A673 (cell line): ENCODE data around the gene MTOR. TPM values are rescaled to one million over a fixed set of nuclear protein-coding genes. Genes with fewer than 3 reads are reported as not detected.
"Not testable (repeated sequence)": the region's sequence is repeated elsewhere in the genome, so short reads cannot be mapped to it uniquely, and the experiment has no call there.

Experiments
- BruUV-seq: library from RNA; stranded (reverse); fragments of 400-500 nt; replicated peaks from 2 replicates; lab custom pipeline; 2021; lab: Mats Ljungman, UMichigan
- CTCF ChIA-PET: fragments of 300-600 bp; sonication (Branson Sonifier 250); formaldehyde crosslinking; loops from one replicate; lab custom pipeline; 2022; ENCODE audit warnings: antibody characterized with exemption; lab: Charles Lee
- POLR2A ChIA-PET: fragments of 300-600 bp; sonication (Branson Sonifier 250); formaldehyde crosslinking; loops from one replicate; lab custom pipeline; 2022; ENCODE audit warnings: antibody characterized with exemption; ENCODE audit not compliant: low non-redundant PET; lab: Charles Lee
- DNase-seq: peaks from one replicate; pipeline ENCODE4 v3.0.0-alpha.2; 2015; ENCODE audit warnings: low spot score
- H3K27ac ChIP-seq: fragments of 200-600 bp; sonication (generic); 2 replicates; pipeline ENCODE4 v1.5.1; 2016; ENCODE audit warnings: mixed run types, low read depth, mild to moderate bottlenecking, mixed read lengths, antibody characterized with exemption, low read length; ENCODE audit not compliant: poor library complexity, severe bottlenecking
- H3K27me3 ChIP-seq: fragments of 200-600 bp; sonication (generic); replicated peaks from 2 replicates; pipeline ENCODE4 v1.6.1; 2017; ENCODE audit warnings: mixed run types, low read depth, mild to moderate bottlenecking, mixed read lengths, antibody characterized with exemption, low read length; ENCODE audit not compliant: insufficient read depth, poor library complexity
- H3K36me3 ChIP-seq: fragments of 200-600 bp; sonication (generic); 2 replicates; pipeline ENCODE4 v1.6.1; 2016; ENCODE audit warnings: mixed run types, mild to moderate bottlenecking, mixed read lengths, antibody characterized with exemption, low read length; ENCODE audit not compliant: insufficient read depth, poor library complexity, severe bottlenecking
- H3K4me1 ChIP-seq: fragments of 200-600 bp; sonication (generic); 2 replicates; pipeline ENCODE4 v1.6.1; 2017; ENCODE audit warnings: mixed run types, mild to moderate bottlenecking, mixed read lengths, antibody characterized with exemption, low read length; ENCODE audit not compliant: insufficient read depth, poor library complexity, severe bottlenecking
- H3K4me3 ChIP-seq: fragments of 200-600 bp; sonication (generic); 2 replicates; pipeline ENCODE4 v1.5.1; 2016; ENCODE audit warnings: low read depth, mixed run types, mild to moderate bottlenecking, mixed read lengths, low read length; ENCODE audit not compliant: poor library complexity, severe bottlenecking
- H3K9me3 ChIP-seq: fragments of 200-600 bp; sonication (generic); 2 replicates; pipeline ENCODE4 v1.6.1; 2016; ENCODE audit warnings: mixed run types, low read depth, mild to moderate bottlenecking, mixed read lengths, antibody characterized with exemption, low read length; ENCODE audit not compliant: poor library complexity, severe bottlenecking
- CTCF ChIP-seq: fragments of 300-800, 200-600 bp; sonication (generic); conservative IDR thresholded peaks from 2 replicates; pipeline ENCODE4 v1.5.1; 2017; ENCODE audit warnings: low read depth, mild to moderate bottlenecking, antibody characterized with exemption, low read length, moderate library complexity, mixed read lengths
- EZH2 ChIP-seq: fragments of 200-600 bp; sonication (generic); IDR thresholded peaks from 2 replicates; pipeline ENCODE4 v1.6.1; 2017; ENCODE audit warnings: borderline replicate concordance, low read depth, mild to moderate bottlenecking, mixed read lengths, antibody characterized with exemption, low read length; ENCODE audit not compliant: poor library complexity, severe bottlenecking
- intact Hi-C: fragments of 100-400 bp; cut with micrococcal nuclease; formaldehyde crosslinking; loops from one replicate; pipeline ENCODE4 v1.10.0; 2022; ENCODE audit not compliant: unreplicated experiment
- total RNA-seq: library from RNA; stranded (reverse); gene quantifications from 2 replicates; pipeline ENCODE4 v1.2.3, GENCODE V29; 2021

MTOR gene
- total RNA-seq, 1 experiment from 2014 or later, result 63.7 TPM

GRCh38 chr1:11169202-11169601 is 93.1 kb downstream of the MTOR start:
- ChIA-PET CTCF (no interaction called here), POLR2A (no interaction called here)
- BruUV-seq, result no TSS peak
- Histone ChIP-seq H3K4me1 (no peaks in the 10 kb centered on the region), H3K36me3 (no peaks in the 10 kb centered on the region), H3K9me3 (no peaks in the 10 kb centered on the region), H3K27me3 (no peaks in the 10 kb centered on the region), H3K27ac (no peak overlapping the region), H3K4me3 (no peak overlapping the region)
- DNase-seq, result no peak
- TF ChIP-seq EZH2 (no peak), CTCF (no peak)
- intact Hi-C loops, result no loop called here

- POLR2A ChIA-PET, result no interaction called here
- TF ChIP-seq CTCF (no peak), EZH2 (no peak)
- Histone ChIP-seq H3K9me3 (no peaks in the 10 kb centered on the region), H3K27me3 (no peaks in the 10 kb centered on the region), H3K4me3 (no peak overlapping the region), H3K27ac (no peak overlapping the region), H3K36me3 (no peaks in the 10 kb centered on the region), H3K4me1 (no peaks in the 10 kb centered on the region)
- DNase-seq, result no peak
- BruUV-seq, result no TSS peak
- CTCF ChIA-PET, result no interaction called here
- intact Hi-C loops, result no loop called here
Observed at GRCh38 chr1:11168731-11169130, 93.6 kb downstream of the MTOR start.

GRCh38 chr1:11166744-11167143 is 95.6 kb downstream of the MTOR start:
- H3K4me1 ChIP-seq, POLR2A ChIA-PET, CTCF ChIA-PET, H3K27ac ChIP-seq, H3K9me3 ChIP-seq, H3K27me3 ChIP-seq, BruUV-seq, H3K36me3 ChIP-seq, H3K4me3 ChIP-seq, intact Hi-C loops, DNase-seq: not testable (repeated sequence)

GRCh38 chr1:11162752-11163151 is 99.6 kb downstream of the MTOR start:
- intact Hi-C loops, CTCF ChIA-PET, H3K4me1 ChIP-seq, H3K36me3 ChIP-seq, POLR2A ChIA-PET, H3K9me3 ChIP-seq, H3K27me3 ChIP-seq, BruUV-seq, H3K27ac ChIP-seq, H3K4me3 ChIP-seq, DNase-seq: not testable (repeated sequence)
